Suprapubic skin (tissue), 4 donors: ENCODE data around the gene ZNF592. TPM values are rescaled to one million over a fixed set of nuclear protein-coding genes. Genes with fewer than 3 reads are reported as not detected.

ENCODE experiments used
- DNase-seq, 2 donors: peaks; one replicate each; pipeline ENCODE4 v3.0.0-alpha.2; 2019; ENCODE audit warnings: low spot score in 2 of 2
- H3K27ac ChIP-seq: fragments of 200-600 bp; sonication (generic); one replicate; pipeline ENCODE4 v1.5.1; 2019
- H3K27me3 ChIP-seq: fragments of 200-600 bp; sonication (generic); one replicate; pipeline ENCODE4 v1.5.1; 2019
- H3K36me3 ChIP-seq: fragments of 200-600 bp; sonication (generic); one replicate; pipeline ENCODE4 v1.5.1; 2019
- H3K4me1 ChIP-seq: fragments of 200-600 bp; sonication (generic); one replicate; pipeline ENCODE4 v1.5.1; 2019
- H3K4me3 ChIP-seq: fragments of 200-600 bp; sonication (generic); one replicate; pipeline ENCODE4 v1.5.1; 2019; ENCODE audit warnings: mild to moderate bottlenecking
- H3K9me3 ChIP-seq: fragments of 200-600 bp; sonication (generic); one replicate; pipeline ENCODE4 v1.5.1; 2019
- EP300 ChIP-seq: sonication (generic); formaldehyde crosslinking; IDR thresholded peaks from one replicate; pipeline ENCODE4 v1.6.1; 2017; ENCODE audit warnings: antibody characterized with exemption
- POLR2A ChIP-seq, 2 donors: fragments of 450-650 bp; IDR thresholded peaks; one replicate each; pipeline ENCODE4 v1.6.1; 2017; ENCODE audit warnings: antibody characterized with exemption in 2 of 2, mild to moderate bottlenecking in 2 of 2, moderate library complexity in 2 of 2
- POLR2AphosphoS5 ChIP-seq, 3 donors: sonication (generic); formaldehyde crosslinking; IDR thresholded peaks; one replicate each; pipeline ENCODE4 v1.6.1; 2017; ENCODE audit warnings: antibody characterized with exemption in 3 of 3
- WGBS: methylation state at CpG from one replicate; pipeline ENCODE4 v1.1.5; 2018; 5-methylcytosine and 5-hydroxymethylcytosine counted together
- total RNA-seq, 4 donors: library from RNA; depleted of rRNA; stranded (reverse); fragments of >200 nt; gene quantifications; one replicate each; pipeline ENCODE4 v1.1.0, GENCODE V29; 2016
- TF ChIP-seq, protein P1 (sequence below), 2 donors: fragments of 200-600 bp in 1 of 2; fragments of 450-650 bp in 1 of 2; sonication (generic) in 1 of 2; IDR thresholded peaks; one replicate each; pipeline ENCODE4 v1.5.1; 2016 to 2019; ENCODE audit warnings: antibody characterized with exemption in 2 of 2, mild to moderate bottlenecking in 1 of 2, moderate library complexity in 1 of 2

ZNF592 gene
- total RNA-seq, 4 donors from 2014 or later = 23.1 to 37.2 (median 30.7) TPM

DNA sequence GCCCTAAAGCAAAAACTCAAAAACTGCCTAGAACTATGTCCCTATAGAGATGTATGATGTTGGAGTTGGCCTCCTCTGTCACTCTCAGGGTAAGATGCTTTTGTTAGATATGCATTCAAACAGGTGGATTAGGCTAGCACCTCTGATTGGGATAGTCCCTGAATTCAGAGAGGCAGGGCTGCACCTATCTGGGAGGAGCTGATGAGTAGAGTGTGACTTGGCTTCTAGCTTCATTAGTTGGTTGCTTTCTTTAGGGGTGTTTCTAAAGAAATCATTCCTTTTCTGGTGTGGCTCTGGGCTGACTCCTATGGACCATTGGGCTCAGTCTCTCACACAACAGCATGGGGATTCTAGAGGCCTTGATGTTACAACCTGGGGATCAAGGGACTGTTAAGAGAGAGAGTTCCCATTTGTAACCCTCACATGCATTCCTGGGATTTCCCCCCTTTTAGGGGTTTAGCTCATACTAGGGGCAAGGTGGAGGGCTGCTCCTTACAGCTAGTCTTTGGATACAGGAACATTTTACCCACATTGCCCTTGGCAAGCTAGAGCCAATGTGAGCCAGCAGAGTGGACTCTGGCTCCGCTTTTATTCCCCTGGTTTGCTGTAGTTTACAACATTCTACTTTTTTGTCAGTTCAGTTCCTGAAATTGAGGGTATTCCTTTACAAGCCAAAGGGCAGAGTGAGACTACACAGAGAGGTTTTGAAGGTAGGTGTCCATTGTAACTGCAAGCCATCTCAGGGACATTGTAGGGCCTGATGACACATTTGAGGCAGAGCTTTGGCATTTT, 7.5 kb downstream of the ZNF592 start:
- H3K9me3 ChIP-seq = no peaks in the 10 kb centered on the region
- TF ChIP-seq EP300 = no peak
- TF ChIP-seq POLR2AphosphoS5 (IDR thresholded peaks at IDR 0.05) = no peak
- TF ChIP-seq POLR2A (IDR thresholded peaks at IDR 0.05) = no peak
- TF ChIP-seq, protein P1, sequence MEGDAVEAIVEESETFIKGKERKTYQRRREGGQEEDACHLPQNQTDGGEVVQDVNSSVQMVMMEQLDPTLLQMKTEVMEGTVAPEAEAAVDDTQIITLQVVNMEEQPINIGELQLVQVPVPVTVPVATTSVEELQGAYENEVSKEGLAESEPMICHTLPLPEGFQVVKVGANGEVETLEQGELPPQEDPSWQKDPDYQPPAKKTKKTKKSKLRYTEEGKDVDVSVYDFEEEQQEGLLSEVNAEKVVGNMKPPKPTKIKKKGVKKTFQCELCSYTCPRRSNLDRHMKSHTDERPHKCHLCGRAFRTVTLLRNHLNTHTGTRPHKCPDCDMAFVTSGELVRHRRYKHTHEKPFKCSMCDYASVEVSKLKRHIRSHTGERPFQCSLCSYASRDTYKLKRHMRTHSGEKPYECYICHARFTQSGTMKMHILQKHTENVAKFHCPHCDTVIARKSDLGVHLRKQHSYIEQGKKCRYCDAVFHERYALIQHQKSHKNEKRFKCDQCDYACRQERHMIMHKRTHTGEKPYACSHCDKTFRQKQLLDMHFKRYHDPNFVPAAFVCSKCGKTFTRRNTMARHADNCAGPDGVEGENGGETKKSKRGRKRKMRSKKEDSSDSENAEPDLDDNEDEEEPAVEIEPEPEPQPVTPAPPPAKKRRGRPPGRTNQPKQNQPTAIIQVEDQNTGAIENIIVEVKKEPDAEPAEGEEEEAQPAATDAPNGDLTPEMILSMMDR (IDR thresholded peaks at IDR 0.05) = no peak
- no peaks in the 10 kb centered on the region for H3K36me3 ChIP-seq
- H3K4me3 ChIP-seq = no peak overlapping the region
- no peak overlapping the region for H3K27ac ChIP-seq
- H3K4me1 ChIP-seq = peaks cover 18% of the 10 kb centered on the region
- H3K27me3 ChIP-seq = no peaks in the 10 kb centered on the region
- 88% methylated on average over 1 of the region's 1 CpG for WGBS
- DNase-seq = no peak

DNA sequence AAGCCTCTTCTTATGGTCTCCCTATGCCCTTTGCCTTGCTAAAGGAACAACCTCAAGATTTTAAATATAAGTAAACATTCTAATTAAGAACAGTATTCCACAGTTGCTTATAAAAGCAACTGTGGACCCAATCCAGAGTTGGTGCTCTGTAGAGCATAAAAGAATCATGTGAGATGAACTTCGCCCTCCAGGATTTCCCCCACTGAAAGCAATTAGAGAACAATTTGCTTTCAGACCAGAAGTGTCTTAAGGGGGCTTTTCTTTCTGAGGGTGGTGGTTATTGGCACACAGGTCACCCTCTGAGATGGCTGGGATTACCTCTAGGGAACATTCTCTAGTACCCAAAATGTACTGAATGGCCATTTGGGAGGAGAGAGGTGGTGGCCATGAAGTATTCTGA, 10.6 kb downstream of the ZNF592 start:
- no peak for DNase-seq
- no peaks in the 10 kb centered on the region for H3K36me3 ChIP-seq
- no peaks in the 10 kb centered on the region for H3K9me3 ChIP-seq
- no peak overlapping the region for H3K27ac ChIP-seq
- H3K4me1 ChIP-seq = peaks cover 30% of the 10 kb centered on the region
- H3K4me3 ChIP-seq = no peak overlapping the region
- 82% methylated on average over 1 of the region's 1 CpG for WGBS
- no peaks in the 10 kb centered on the region for H3K27me3 ChIP-seq
- TF ChIP-seq POLR2A (IDR thresholded peaks at IDR 0.05) = no peak
- TF ChIP-seq, protein P1 (IDR thresholded peaks at IDR 0.05) = no peak

DNA sequence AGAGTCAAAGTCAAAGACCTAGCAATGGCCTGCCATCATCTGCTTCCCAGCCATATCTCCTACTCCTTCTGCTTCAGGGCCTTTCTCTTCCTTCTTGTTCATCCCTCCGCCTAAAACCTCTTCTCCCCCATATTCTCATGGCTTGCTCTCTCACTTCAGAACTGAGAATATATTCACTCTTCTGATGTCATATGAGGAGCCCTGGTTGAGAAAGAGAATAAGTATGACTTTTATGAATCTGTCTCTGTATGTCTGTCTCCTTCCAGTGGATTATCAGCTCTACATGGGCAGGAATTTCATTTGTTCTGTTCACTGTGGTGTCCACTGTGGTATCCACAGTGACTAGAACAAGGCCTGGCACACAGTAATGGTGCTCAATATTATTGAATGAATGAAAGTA, 11.8 kb downstream of the ZNF592 start:
- Histone ChIP-seq H3K4me1 (peaks cover 30% of the 10 kb centered on the region), H3K4me3 (no peak overlapping the region), H3K27ac (no peak overlapping the region), H3K9me3 (no peaks in the 10 kb centered on the region), H3K36me3 (no peaks in the 10 kb centered on the region), H3K27me3 (no peaks in the 10 kb centered on the region)
- no peak for DNase-seq
- 89% methylated on average over 1 of the region's 1 CpG for WGBS
- no peak for TF ChIP-seq EP300

DNA sequence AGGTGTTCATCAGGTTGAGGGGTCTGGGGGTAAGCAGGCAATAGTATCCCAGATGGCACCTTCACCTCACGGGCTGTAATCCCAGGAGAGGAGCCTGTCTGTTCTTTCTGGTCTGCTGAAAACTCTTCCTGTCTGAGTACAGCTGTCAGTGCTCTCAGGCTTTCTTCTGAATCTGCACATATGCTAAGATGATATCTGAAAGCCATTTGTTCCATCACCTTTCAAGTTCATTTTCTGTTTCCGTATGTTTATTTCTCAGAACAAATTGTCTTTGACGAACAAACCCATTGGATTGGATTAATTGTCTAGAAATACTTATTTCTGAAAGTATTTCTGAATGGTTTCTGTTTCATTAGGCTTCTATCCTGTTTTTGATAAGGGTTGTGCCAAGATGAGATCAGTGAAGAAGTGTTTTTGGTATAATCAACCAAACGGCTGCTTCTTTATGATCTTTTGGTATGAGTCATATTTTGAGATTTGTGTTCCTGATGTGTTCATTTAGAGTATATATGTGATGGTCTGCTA, 13.3 kb downstream of the ZNF592 start:
- Histone ChIP-seq H3K27me3 (no peaks in the 10 kb centered on the region), H3K4me1 (peaks cover 30% of the 10 kb centered on the region), H3K9me3 (no peaks in the 10 kb centered on the region), H3K36me3 (peaks cover 7% of the 10 kb centered on the region), H3K27ac (no peak overlapping the region), H3K4me3 (no peak overlapping the region)
- WGBS = 51% methylated on average over 4 of the region's 4 CpGs
- no peak for TF ChIP-seq EP300
- no peak for TF ChIP-seq POLR2A (IDR thresholded peaks at IDR 0.05)
- TF ChIP-seq, protein P1 (IDR thresholded peaks at IDR 0.05) = no peak
- no peak for TF ChIP-seq POLR2AphosphoS5 (IDR thresholded peaks at IDR 0.05)
- no peak for DNase-seq

DNA sequence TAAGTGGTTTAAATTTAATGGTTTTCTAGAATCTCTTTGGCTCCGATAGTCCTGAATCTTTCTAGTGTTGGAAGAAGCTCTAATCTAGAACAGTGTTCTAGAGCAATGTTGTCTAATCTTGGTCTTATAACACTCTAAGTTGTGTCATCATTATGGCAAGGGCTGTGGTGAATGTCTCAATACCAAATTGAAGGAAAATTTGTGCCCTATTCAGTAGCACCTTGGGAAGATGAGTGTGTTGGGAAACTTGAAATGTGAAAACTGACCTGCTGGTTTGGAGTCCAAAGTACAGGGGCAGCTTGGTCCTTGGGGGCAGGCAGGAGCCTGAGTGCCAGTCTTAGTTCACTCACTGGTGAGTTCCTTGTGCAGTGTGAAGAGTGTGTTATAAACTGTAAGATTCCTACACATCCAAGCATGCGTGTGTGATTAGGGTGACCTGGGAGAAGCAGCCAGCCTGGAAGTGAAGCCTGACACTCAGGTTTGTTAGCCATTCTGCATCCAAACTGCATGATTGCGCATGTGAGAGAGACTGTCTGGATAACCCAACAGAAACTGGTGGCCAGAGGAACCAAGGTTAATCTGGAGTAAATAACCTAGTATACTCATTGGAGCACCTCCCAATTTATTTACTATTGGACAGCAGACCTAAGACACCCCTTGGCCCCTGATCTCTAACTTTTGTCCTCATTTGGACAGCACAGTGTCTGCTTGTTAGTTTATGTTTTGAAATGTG, 14.6 kb downstream of the ZNF592 start:
- no peak for TF ChIP-seq POLR2AphosphoS5 (IDR thresholded peaks at IDR 0.05)
- no peak for TF ChIP-seq EP300
- TF ChIP-seq POLR2A (IDR thresholded peaks at IDR 0.05) = no peak
- TF ChIP-seq, protein P1 (IDR thresholded peaks at IDR 0.05) = no peak
- no peak for DNase-seq
- Histone ChIP-seq H3K36me3 (peaks cover 20% of the 10 kb centered on the region), H3K4me1 (peaks cover 30% of the 10 kb centered on the region), H3K9me3 (no peaks in the 10 kb centered on the region), H3K27me3 (no peaks in the 10 kb centered on the region), H3K27ac (no peak overlapping the region), H3K4me3 (no peak overlapping the region)
- 96% methylated on average over 3 of the region's 3 CpGs for WGBS
